ENCODE measurements around the gene EIF2S1. TPM values are rescaled to one million over a fixed set of nuclear protein-coding genes. Genes with fewer than 3 reads are reported as not detected.
"Not testable (repeated sequence)": the region's sequence is repeated elsewhere in the genome, so short reads cannot be mapped to it uniquely, and the experiment has no call there.

The EIF2S1 gene
- total RNA-seq (10 to 100 TPM; 50.3 to 50.7 TPM), polyA plus RNA-seq (100 to 1,000 TPM; 107 to 131 (median 116) TPM), total RNA-seq (49.3 to 292 (median 81.5) reads per million in 6 experiments)

DNA sequence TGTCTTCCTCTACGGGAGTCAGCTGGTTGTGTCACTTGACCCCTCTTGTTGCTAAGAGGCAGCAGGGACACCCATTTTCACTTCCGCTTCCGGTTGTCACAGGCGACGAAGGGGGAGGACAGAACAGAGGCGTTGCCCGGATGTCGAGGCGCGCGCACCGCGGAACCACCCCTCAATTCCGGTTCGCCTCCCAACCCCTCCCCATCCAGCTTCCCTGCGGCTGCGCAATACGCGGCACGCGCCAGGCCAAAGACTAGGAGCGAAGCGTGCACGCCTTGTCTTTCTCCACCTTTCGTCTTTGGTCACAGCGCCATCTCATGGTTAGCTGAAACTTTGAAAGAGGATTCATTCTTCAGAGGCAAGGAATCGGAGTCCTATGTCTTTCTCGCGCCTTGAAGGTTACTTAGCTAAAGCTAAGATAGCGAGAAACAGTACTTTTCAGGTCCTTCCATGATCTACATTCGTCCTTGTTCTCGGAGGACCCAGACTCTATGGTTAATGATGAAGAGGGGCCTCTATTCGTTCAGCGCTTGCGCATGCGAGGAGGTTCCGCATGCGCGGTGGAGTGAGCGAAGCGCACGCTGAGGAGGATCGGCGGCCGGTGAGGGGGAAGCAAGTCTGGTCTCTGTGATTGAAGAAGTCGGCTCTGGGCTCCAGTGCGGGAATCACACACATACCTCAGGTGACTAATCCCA, at the start of gene EIF2S1, which contains the start of gene ATP6V1D:
Gene EIF2S1 (plus strand): TSS at position 554 of the 695 bp plus-strand sequence. CDS start 4,440 bp downstream, outside the sequence.
Gene ATP6V1D (minus strand): TSS at position 30 of the 695 bp plus-strand sequence. CDS start 106 bp downstream, outside the sequence.
- peak within 1 kb of the TSS; percentile 93 to 100 (median 98) for H3K4me3 Mint-ChIP-seq
- H3K36me3 Mint-ChIP-seq = peaks cover 0 to 30% (median 0%) of the 10 kb centered on the region in 3 donors
- peak; percentile 98 to 100 (median 100) for DNase-seq
- peaks cover 0 to 2% (median 0%) of the 10 kb centered on the region in 5 donors for H3K27me3 Mint-ChIP-seq
- no peaks in the 10 kb centered on the region for H3K9me3 Mint-ChIP-seq
- peak; percentile 90 for ATAC-seq
- POLR2A ChIA-PET = interaction anchor here (1.0 to 1.5 kb wide), 5 partner anchors 8 to 241 kb away, joined by 4 to 8 read pairs (median 5); partner anchors contain the start of genes PALS1, PIGH and PLEK2
- H3K27ac Mint-ChIP-seq = peak within 1 kb of the TSS; percentile 97 to 100 (median 98)
- peaks cover 16 to 88% (median 76%) of the 10 kb centered on the region in 4 donors for H3K4me1 Mint-ChIP-seq

DNA sequence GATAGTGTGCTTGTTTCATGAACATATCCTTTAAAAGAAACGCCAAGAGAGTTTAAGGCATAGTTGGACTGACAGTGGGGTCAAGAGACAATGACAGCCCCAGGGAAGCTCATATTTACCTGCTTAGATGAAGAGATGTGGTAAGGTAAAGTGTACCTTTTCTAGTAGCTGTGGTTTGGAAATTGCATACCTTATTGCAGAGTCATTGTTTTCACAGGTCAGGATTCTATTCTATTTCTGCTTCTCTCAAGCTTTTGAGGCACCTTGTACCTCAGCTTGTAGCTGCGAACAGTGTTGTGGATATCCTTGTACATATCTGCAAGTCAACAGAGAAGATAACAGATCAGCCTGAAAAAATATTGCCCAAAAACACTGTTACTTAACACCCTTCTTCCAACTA, 48.3 kb upstream of the EIF2S1 start:
- Mint-ChIP-seq H3K4me1 (no peaks in the 10 kb centered on the region), H3K9me3 (no peaks in the 10 kb centered on the region), H3K27ac (no peak overlapping the region), H3K36me3 (peaks cover 0 to 51% (median 14%) of the 10 kb centered on the region in 3 donors), H3K27me3 (no peaks in the 10 kb centered on the region), H3K4me3 (no peak overlapping the region)
- no peak for ATAC-seq
- POLR2A ChIA-PET = no interaction called here
- no peak for DNase-seq

DNA sequence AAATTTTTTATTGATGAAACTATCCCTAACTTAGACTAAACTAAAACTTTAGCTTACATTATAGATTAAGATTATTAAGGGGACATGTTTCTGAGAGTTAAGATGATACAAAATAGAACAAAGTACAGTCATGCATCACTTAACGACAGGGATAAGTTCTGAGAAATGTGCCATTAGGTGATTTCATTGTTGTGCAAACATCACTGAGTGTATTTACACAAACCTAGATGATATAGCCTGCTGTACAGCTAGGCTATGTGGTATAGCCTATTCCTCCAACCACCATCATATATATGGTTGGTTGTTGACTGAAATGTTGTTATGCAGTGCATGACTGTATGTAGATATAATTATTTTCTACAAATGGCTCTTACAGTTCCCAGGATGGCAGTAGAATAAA, 47.0 kb upstream of the EIF2S1 start:
- Mint-ChIP-seq H3K4me1 (no peaks in the 10 kb centered on the region), H3K4me3 (no peak overlapping the region), H3K27ac (peak overlapping the region in 1 of 10 donors; percentile 14), H3K36me3 (peaks cover 0 to 54% (median 9%) of the 10 kb centered on the region in 3 donors), H3K9me3 (no peaks in the 10 kb centered on the region), H3K27me3 (no peaks in the 10 kb centered on the region)
- POLR2A ChIA-PET = no interaction called here
- no peak for DNase-seq
- ATAC-seq = no peak

DNA sequence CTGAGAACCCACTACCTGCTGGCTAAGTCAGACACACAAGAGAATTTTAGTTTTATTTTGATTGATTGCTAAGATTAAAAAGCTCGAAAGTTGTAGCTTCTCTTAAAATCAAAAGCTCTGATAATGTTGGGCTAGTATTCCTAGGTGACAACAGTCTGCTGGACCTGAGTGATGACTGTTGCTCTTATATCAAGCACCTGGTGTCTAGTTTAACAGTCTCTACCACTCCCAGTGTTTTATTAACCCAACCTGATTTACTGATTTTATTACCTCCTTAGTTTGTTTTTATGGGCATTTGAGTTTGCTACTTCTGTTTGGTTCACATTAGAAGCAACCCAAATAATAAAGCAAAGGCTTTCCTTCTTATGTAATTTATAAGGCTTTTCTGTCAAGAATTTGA, 42.3 kb upstream of the EIF2S1 start:
- H3K9me3 Mint-ChIP-seq = no peaks in the 10 kb centered on the region
- H3K27ac Mint-ChIP-seq = peak overlapping the region in 1 of 10 donors; percentile 29
- POLR2A ChIA-PET = no interaction called here
- ATAC-seq (no peak), DNase-seq (no peak)
- H3K36me3 Mint-ChIP-seq = peaks cover 0 to 48% (median 7%) of the 10 kb centered on the region in 3 donors
- no peak overlapping the region for H3K4me3 Mint-ChIP-seq
- no peaks in the 10 kb centered on the region for H3K27me3 Mint-ChIP-seq
- no peaks in the 10 kb centered on the region for H3K4me1 Mint-ChIP-seq

DNA sequence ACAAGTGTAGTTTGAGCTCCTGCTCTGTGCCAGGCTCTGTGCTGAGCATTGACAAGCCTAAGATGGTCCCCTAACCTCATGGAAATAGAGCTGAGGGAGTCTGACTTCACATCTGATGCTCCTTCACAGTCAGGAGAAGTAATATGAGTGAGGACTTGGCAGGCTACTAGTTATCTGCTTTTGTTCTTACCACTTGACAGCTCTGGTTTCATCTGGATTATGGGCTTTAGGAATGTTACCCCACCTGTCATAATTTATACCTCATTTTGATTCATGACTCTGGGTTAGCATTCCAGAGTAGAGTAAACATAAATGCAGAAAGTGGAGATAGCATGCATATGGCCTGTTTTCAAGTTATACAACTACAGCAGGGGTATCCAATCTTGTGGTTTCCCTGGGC, 41.0 kb upstream of the EIF2S1 start:
- no peaks in the 10 kb centered on the region for H3K27me3 Mint-ChIP-seq
- no peak for ATAC-seq
- H3K4me3 Mint-ChIP-seq = no peak overlapping the region
- no peaks in the 10 kb centered on the region for H3K9me3 Mint-ChIP-seq
- DNase-seq = no peak
- H3K36me3 Mint-ChIP-seq = peaks cover 0 to 53% (median 10%) of the 10 kb centered on the region in 3 donors
- peak overlapping the region in 3 of 10 donors; percentile 15 to 58 (median 16) for H3K27ac Mint-ChIP-seq
- POLR2A ChIA-PET = interaction anchor here (0.6 kb wide), 1 partner anchor 73 kb away, joined by 4 read pairs; no protein-coding TSS in a partner anchor
- H3K4me1 Mint-ChIP-seq = no peaks in the 10 kb centered on the region

DNA sequence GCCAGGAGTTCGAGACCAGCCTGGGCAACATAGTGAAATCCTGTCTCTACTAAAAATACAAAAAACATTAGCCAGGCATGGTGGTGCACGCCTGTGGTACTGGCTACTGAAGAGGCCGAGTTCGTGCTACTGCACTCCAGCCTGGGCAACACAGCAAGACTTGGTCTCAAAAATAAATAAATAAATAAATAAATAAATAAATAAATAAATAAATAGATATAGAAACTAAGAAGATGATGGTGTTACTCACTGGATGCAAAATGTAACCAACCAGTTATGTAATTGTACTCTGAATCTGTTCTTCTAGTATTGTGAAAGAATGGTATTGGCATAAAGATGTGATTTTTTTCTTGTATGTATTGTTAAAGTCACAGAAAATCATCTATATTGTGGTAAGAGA, 30.5 kb upstream of the EIF2S1 start:
- H3K4me1 Mint-ChIP-seq, DNase-seq: not testable (repeated sequence)

DNA sequence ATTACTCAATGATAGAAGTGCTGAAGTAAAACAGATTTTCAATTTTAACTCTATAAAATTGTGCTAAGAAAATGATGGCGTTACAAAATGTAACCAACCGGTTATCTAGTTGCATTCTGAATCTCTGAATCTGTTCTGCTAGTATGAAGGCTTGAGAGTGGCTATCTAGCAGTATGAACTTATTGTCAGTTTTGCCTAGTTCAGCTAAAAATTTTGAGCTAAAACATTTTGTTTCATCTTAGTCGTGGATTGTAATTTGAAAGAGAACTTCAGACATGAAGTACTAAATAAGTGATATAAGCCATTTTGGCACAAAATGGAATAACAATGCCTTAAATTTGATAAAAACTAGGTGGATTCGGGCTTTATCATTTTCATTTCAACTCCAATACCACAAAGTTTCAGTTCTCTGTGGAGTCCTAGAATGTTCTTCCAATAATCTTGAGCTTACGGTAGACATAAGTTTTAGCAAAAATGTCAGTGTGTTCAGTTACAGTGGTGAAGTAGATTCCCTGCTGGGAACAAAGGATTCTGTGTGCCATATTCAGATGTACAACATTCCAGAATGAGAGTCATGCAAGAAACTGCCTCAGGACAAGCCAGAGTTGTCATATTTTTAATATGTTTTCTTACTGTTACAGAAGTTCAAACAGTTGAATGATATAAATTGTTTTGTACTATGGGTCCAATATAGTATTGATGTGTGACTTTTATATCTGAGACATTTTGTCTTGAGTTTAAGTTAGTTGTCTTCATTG, 28.6 kb upstream of the EIF2S1 start:
- POLR2A ChIA-PET = no interaction called here
- Mint-ChIP-seq H3K27me3 (no peaks in the 10 kb centered on the region), H3K27ac (no peak overlapping the region), H3K4me1 (peaks cover 0 to 4% (median 0%) of the 10 kb centered on the region in 4 donors), H3K4me3 (no peak overlapping the region), H3K9me3 (no peaks in the 10 kb centered on the region), H3K36me3 (peaks cover 0 to 83% (median 23%) of the 10 kb centered on the region in 3 donors)
- DNase-seq (no peak), ATAC-seq (no peak)

More for the DNA sequence above, 30.5 kb upstream of the EIF2S1 start:
- H3K4me3 Mint-ChIP-seq, ATAC-seq, POLR2A ChIA-PET, H3K9me3 Mint-ChIP-seq, H3K27ac Mint-ChIP-seq, H3K27me3 Mint-ChIP-seq: not testable (repeated sequence)
- peaks cover 3 to 76% (median 24%) of the 10 kb centered on the region in 3 donors for H3K36me3 Mint-ChIP-seq

DNA sequence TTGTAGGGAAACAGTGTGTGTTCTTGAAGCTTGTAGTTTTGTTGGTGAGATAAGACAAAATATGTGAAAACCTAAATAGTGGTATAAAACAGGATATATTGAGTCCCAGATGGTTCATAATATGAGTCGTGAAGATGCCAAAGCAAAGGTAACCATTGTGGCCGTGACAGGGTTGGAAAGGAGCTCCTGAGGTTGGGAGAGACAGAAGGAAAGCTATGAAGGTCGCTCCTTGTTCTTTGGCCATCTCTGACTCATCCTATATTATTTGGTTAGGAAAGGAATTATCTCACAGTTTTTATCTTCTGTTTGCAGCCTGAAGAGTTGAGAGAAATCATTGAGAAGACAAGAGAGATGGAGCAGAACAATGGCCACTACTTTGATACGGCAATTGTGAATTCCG, 27.7 kb upstream of the EIF2S1 start:
- POLR2A ChIA-PET = no interaction called here

DNA sequence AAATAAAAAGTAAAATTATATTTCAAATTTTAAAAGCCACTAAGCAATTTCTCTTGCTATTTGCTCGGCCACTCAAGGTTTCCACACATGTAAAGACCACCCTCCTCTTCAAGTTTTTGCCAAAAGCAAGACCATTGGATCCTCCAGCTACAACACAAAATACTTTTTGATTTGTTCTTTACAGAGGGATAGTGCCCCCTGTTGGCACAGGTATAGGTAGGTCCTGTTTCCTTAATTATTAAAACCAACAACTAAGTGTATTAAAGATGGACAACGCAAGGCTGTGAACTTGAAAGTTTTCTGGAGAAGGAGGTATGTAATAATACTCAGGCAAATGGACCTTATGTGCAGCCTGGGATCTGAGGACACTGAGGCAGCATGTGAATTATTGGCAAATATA, 24.3 kb upstream of the EIF2S1 start:
- POLR2A ChIA-PET = no interaction called here
- no peak overlapping the region for H3K4me3 Mint-ChIP-seq
- peaks cover 0 to 90% (median 27%) of the 10 kb centered on the region in 3 donors for H3K36me3 Mint-ChIP-seq
- no peaks in the 10 kb centered on the region for H3K27me3 Mint-ChIP-seq
- no peak overlapping the region for H3K27ac Mint-ChIP-seq
- ATAC-seq (no peak), DNase-seq (peak in 2 of 10 donors; percentile 16 to 17)
- no peaks in the 10 kb centered on the region for H3K9me3 Mint-ChIP-seq
- peaks cover 0 to 2% (median 0%) of the 10 kb centered on the region in 4 donors for H3K4me1 Mint-ChIP-seq

More for the DNA sequence above, 27.7 kb upstream of the EIF2S1 start:
- Mint-ChIP-seq H3K4me3 (no peak overlapping the region), H3K36me3 (peaks cover 0 to 86% (median 20%) of the 10 kb centered on the region in 3 donors), H3K27me3 (no peaks in the 10 kb centered on the region), H3K27ac (peak overlapping the region in 2 of 10 donors; percentile 15 to 32), H3K4me1 (peaks cover 0 to 4% (median 0%) of the 10 kb centered on the region in 4 donors), H3K9me3 (no peaks in the 10 kb centered on the region)
- no peak for DNase-seq
- no peak for ATAC-seq

DNA sequence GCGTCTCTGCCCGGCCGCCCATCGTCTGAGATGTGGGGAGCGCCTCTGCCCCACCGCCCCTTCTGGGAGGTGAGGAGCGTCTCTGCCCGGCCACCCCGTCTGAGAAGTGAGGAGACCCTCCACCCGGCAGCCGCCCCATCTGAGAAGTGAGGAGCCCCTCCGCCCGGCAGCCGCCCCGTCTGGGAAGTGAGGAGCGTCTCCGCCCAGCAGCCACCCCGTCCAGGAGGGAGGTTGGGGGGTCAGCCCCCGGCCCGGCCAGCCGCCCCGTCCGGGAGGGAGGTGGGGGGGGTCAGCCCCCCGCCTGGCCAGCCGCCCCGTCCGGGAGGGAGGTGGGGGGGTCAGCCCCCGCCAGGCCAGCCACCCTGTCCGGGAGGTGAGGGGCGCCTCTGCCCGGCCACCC, 18.9 kb upstream of the EIF2S1 start:
- H3K4me3 Mint-ChIP-seq = not testable (repeated sequence)

DNA sequence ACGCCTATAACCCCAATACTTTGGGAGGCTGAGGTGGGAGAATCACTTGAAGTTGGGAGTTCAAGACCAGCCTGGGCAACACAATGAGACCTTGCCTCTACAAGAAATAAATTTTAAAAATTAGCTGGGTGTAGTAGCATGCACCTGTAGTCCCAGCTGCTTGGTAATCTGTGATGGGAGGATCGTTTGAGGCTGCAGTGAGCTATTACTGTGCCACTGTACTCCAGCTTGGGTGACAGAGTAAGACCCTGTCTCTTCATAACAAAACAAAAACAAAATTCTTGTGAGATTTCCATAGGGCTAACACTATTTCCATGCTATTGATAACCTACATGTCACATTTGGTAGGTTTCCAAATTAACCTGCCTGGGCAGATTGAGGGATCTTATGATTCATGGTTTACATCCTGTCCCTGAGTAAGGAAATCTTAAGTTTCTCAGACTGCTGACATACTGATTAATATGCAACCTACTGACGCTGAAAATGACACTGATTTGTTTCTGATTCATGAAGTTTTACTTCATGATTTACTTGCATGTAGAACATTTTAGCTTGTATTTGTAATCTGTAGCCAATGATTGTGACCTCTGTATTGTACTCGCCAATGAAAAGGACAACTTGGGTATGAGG, 16.4 kb upstream of the EIF2S1 start:
- H3K36me3 Mint-ChIP-seq = peaks cover 0 to 75% (median 16%) of the 10 kb centered on the region in 3 donors

More for the DNA sequence above, 18.9 kb upstream of the EIF2S1 start:
- H3K4me1 Mint-ChIP-seq, ATAC-seq, H3K27me3 Mint-ChIP-seq, H3K9me3 Mint-ChIP-seq, DNase-seq, H3K27ac Mint-ChIP-seq, POLR2A ChIA-PET: not testable (repeated sequence)
- H3K36me3 Mint-ChIP-seq = peaks cover 0 to 74% (median 16%) of the 10 kb centered on the region in 3 donors

DNA sequence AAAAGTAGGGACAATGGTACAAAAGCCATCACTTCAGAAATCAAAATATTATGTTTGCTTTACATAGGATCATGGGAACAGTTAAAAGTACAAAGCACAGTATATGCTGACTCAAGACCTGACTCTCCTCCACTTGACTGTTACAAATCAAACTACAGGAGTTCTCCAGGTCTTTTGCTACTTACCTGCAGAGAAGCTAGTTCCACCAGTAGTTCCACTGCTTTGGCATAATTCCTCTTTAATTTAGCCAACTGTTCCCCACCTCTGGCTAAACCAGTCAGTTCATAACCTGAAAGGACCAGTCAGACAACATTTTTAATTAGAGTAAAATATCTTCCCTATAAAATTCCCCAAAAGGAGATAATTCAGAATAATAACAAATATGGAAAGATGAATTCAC, 14.5 kb upstream of the EIF2S1 start:
- Mint-ChIP-seq H3K4me3 (no peak overlapping the region), H3K27ac (peak overlapping the region in 1 of 10 donors; percentile 43), H3K4me1 (no peaks in the 10 kb centered on the region), H3K9me3 (no peaks in the 10 kb centered on the region), H3K27me3 (no peaks in the 10 kb centered on the region), H3K36me3 (peaks cover 0 to 76% (median 14%) of the 10 kb centered on the region in 3 donors)
- DNase-seq (no peak), ATAC-seq (no peak)
- POLR2A ChIA-PET = no interaction called here

More for the DNA sequence above, 16.4 kb upstream of the EIF2S1 start:
- Mint-ChIP-seq H3K27ac (peak overlapping the region in 1 of 10 donors; percentile 43), H3K9me3 (no peaks in the 10 kb centered on the region), H3K27me3 (no peaks in the 10 kb centered on the region), H3K4me3 (no peak overlapping the region), H3K4me1 (no peaks in the 10 kb centered on the region)
- ATAC-seq = no peak
- DNase-seq = no peak
- POLR2A ChIA-PET = no interaction called here

Measured in naive thymus-derived CD8-positive, alpha-beta T cell (primary cell).